ENCODE results near the gene HTT.

GRCh38 chr4:3254302-3255131, 180.0 kb downstream of the HTT start:
- TF ChIP-seq POLR2A (IDR thresholded peaks at IDR 0.05) = no peak
- TF ChIP-seq, protein P1, sequence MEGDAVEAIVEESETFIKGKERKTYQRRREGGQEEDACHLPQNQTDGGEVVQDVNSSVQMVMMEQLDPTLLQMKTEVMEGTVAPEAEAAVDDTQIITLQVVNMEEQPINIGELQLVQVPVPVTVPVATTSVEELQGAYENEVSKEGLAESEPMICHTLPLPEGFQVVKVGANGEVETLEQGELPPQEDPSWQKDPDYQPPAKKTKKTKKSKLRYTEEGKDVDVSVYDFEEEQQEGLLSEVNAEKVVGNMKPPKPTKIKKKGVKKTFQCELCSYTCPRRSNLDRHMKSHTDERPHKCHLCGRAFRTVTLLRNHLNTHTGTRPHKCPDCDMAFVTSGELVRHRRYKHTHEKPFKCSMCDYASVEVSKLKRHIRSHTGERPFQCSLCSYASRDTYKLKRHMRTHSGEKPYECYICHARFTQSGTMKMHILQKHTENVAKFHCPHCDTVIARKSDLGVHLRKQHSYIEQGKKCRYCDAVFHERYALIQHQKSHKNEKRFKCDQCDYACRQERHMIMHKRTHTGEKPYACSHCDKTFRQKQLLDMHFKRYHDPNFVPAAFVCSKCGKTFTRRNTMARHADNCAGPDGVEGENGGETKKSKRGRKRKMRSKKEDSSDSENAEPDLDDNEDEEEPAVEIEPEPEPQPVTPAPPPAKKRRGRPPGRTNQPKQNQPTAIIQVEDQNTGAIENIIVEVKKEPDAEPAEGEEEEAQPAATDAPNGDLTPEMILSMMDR (IDR thresholded peaks at IDR 0.05) = no peak

Measured in suprapubic skin (tissue), 3 donors.